Panc1 (cell line): Measurements from ENCODE around the gene FHOD1. TPM values are rescaled to one million over a fixed set of nuclear protein-coding genes. Genes with fewer than 3 reads are reported as not detected.

Source experiments
- ATAC-seq: fragments of 200-7000 bp; cut with Tn5 transposase; 2 replicates; pipeline ENCODE4 v1.9.1; 2020; ENCODE audit warnings: mild to moderate bottlenecking, moderate library complexity
- BruUV-seq: library from RNA; stranded (reverse); fragments of 400-500 nt; replicated peaks from 2 replicates; lab custom pipeline; 2021; lab: Mats Ljungman, UMichigan
- CTCF ChIA-PET: fragments of 300-600 bp; sonication (Branson Sonifier 250); formaldehyde crosslinking; loops from one replicate; lab custom pipeline; 2022; ENCODE audit warnings: antibody characterized with exemption; lab: Charles Lee
- POLR2A ChIA-PET: fragments of 300-600 bp; sonication (Branson Sonifier 250); formaldehyde crosslinking; loops from one replicate; lab custom pipeline; 2022; ENCODE audit warnings: antibody characterized with exemption; lab: Charles Lee
- DNase-seq: peaks from one replicate; pipeline ENCODE4 v3.0.0-alpha.2; 2010; ENCODE audit warnings: low read depth, low spot score
- H3K27ac ChIP-seq: 2 replicates; pipeline ENCODE4 v1.5.1; 2011; ENCODE audit warnings: mild to moderate bottlenecking, low read length, inconsistent platforms
- H3K27me3 ChIP-seq: fragments of 200-500 bp; sonication (Bioruptor generic); 2 replicates; pipeline ENCODE4 v1.6.0; 2014; ENCODE audit warnings: low read length, inconsistent platforms; ENCODE audit not compliant: control insufficient read depth, insufficient read depth
- H3K36me3 ChIP-seq: fragments of 200-500 bp; sonication (Bioruptor generic); 2 replicates; pipeline ENCODE4 v1.5.1; 2014; ENCODE audit warnings: inconsistent platforms, mild to moderate bottlenecking, low read length, moderate library complexity; ENCODE audit not compliant: control insufficient read depth, insufficient read depth
- H3K4me1 ChIP-seq: 2 replicates; pipeline ENCODE4 v1.5.1; 2011; ENCODE audit warnings: inconsistent platforms, mild to moderate bottlenecking, low read length, moderate library complexity; ENCODE audit not compliant: control insufficient read depth, insufficient read depth
- H3K4me3 ChIP-seq, 2 experiments: 2 replicates each; pipeline ENCODE4 v1.5.1; 2011 to 2012; ENCODE audit warnings: low read depth in 2 of 2, low read length in 2 of 2, mild to moderate bottlenecking in 2 of 2, inconsistent platforms in 1 of 2, moderate library complexity in 1 of 2
- H3K9me3 ChIP-seq: fragments of 200-500 bp; sonication (Bioruptor generic); 2 replicates; pipeline ENCODE4 v1.5.1; 2014; ENCODE audit warnings: low read depth, mild to moderate bottlenecking, inconsistent platforms, low read length, moderate library complexity; ENCODE audit not compliant: control insufficient read depth, insufficient read depth
- CTCF ChIP-seq: fragments of 450-650 bp; IDR thresholded peaks from 2 replicates; pipeline ENCODE4 v1.5.1; 2017; ENCODE audit warnings: mild to moderate bottlenecking
- POLR2AphosphoS5 ChIP-seq: IDR thresholded peaks from 2 replicates; pipeline ENCODE4 v1.6.1; 2012; ENCODE audit warnings: mild to moderate bottlenecking, low read depth, low read length, moderate library complexity
- REST ChIP-seq, 2 experiments: IDR thresholded peaks; 2 replicates each; pipeline ENCODE4 v1.6.1; 2011 to 2012; ENCODE audit warnings: low read depth in 2 of 2, control low read depth in 1 of 2, low read length in 1 of 2, mild to moderate bottlenecking in 1 of 2, moderate library complexity in 1 of 2; ENCODE audit not compliant: insufficient read depth in 1 of 2
- SIN3A ChIP-seq: IDR thresholded peaks from 2 replicates; pipeline ENCODE4 v1.6.1; 2012; ENCODE audit warnings: low read depth, mild to moderate bottlenecking, low read length, moderate library complexity, borderline replicate concordance; ENCODE audit not compliant: insufficient read depth
- TCF7L2 ChIP-seq: IDR thresholded peaks from 2 replicates; pipeline ENCODE4 v1.6.1; 2011; ENCODE audit warnings: mild to moderate bottlenecking, low read depth, low read length, inconsistent platforms
- in situ Hi-C: cut with HindIII; loops from 2 replicates; pipeline ENCODE4 v1.10.0; 2016; ENCODE audit warnings: low sequenced_read_pairs, low pct_unique_long_range_greater_than_20kb
- intact Hi-C: fragments of 100-400 bp; cut with micrococcal nuclease; formaldehyde crosslinking; loops from one replicate; pipeline ENCODE4 v1.10.0; 2022; ENCODE audit not compliant: unreplicated experiment
- total RNA-seq: library from RNA; stranded (reverse); gene quantifications from one replicate; pipeline ENCODE4 v1.2.1, GENCODE V29; 2021; ENCODE audit not compliant: unreplicated experiment

Gene FHOD1
- total RNA-seq, 1 experiment from 2014 or later, result 9.3 TPM

GRCh38 chr16:67187175-67187890 is 59.9 kb downstream of the FHOD1 start (continued):
- TF ChIP-seq REST (IDR thresholded peaks at IDR 0.05; ENCODE audit: insufficient read depth in 1 of 2, low read depth in 2 of 2, low read length in 1 of 2), result no peak

- in situ Hi-C loops, result no loop called here
- DNase-seq, result no peak
- ChIA-PET POLR2A (no interaction called here), CTCF (no interaction called here)
- no peaks in the 10 kb centered on the region for H3K9me3 ChIP-seq
- intact Hi-C loops, result loop anchor here (10.0 kb wide), 1 partner anchor 232 kb away; no protein-coding TSS in a partner anchor
- BruUV-seq, result no TSS peak
- H3K36me3 ChIP-seq, result peaks cover 4% of the 10 kb centered on the region; the same call in 1 of the 2 replicates
- no peak overlapping the region for H3K27ac ChIP-seq
- no peak overlapping the region for H3K4me3 ChIP-seq
- no peaks in the 10 kb centered on the region for H3K27me3 ChIP-seq
- no peak for ATAC-seq
- TF ChIP-seq SIN3A (no peak), POLR2AphosphoS5 (no peak), TCF7L2 (no peak)
- H3K4me1 ChIP-seq, result peaks cover 12% of the 10 kb centered on the region
Measured at GRCh38 chr16:67186550-67186950, 60.7 kb downstream of the FHOD1 start.

- ATAC-seq (no peak), DNase-seq (no peak)
- intact Hi-C loops (loop anchor here (10.0 kb wide), 1 partner anchor 231 kb away; no protein-coding TSS in a partner anchor), in situ Hi-C loops (no loop called here)
- Histone ChIP-seq H3K4me1 (peaks cover 12% of the 10 kb centered on the region), H3K4me3 (0 out of 4 replicates have a peak overlapping the region, but pooled peaks of 1 of the 2 experiments have one; percentile 0), H3K36me3 (peaks cover 4% of the 10 kb centered on the region; the same call in 1 of the 2 replicates), H3K9me3 (no peaks in the 10 kb centered on the region), H3K27ac (no peak overlapping the region), H3K27me3 (no peaks in the 10 kb centered on the region)
- POLR2A ChIA-PET, result no interaction called here
- BruUV-seq, result no TSS peak
- TF ChIP-seq SIN3A, result no peak
- no peak; the same call in 1 of the 2 replicates for TF ChIP-seq CTCF
- TF ChIP-seq POLR2AphosphoS5, result no peak
- TF ChIP-seq REST (IDR thresholded peaks at IDR 0.05; ENCODE audit: insufficient read depth in 1 of 2, low read depth in 2 of 2, low read length in 1 of 2), result no peak
- no peak for TF ChIP-seq TCF7L2
- CTCF ChIA-PET, result interaction anchor here (0.7 kb wide), 1 partner anchor 15 kb away, joined by 4 read pairs; the partner anchor contains the start of gene NOL3
Measured at GRCh38 chr16:67185651-67186134, 61.6 kb downstream of the FHOD1 start.
